Measurements from ENCODE around the gene C13orf46. TPM values are rescaled to one million over a fixed set of nuclear protein-coding genes. Genes with fewer than 3 reads are reported as not detected.
"Not testable (repeated sequence)": the region's sequence is repeated elsewhere in the genome, so short reads cannot be mapped to it uniquely, and the experiment has no call there.

Gene C13orf46
- total and polyA plus RNA-seq, 2 of the 8 experiments (the other 6 are each of a cell fraction or from before 2014, with no cell fraction given): 0.23 to 0.28 TPM

DNA sequence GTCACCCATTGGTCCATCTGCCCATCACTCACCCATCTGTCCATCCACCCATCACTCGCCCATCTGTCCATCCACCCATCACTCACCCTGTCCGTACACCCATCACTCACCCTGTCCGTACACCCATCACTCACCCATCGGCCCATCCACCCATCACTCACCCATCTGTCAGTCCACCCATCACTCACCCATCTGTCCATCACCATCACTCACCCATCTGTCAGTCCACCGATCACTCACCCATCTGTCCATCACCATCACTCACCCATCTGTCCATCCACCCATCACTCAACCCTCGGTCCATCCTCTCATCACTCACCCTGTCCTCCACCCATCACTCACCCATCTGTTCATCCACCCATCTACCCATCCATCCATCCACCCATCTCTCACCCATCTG is 15.0 kb upstream of the C13orf46 start:
- H3K9me3 ChIP-seq (ENCODE audit: insufficient read depth in 2 of 2, low read depth in 1 of 2, low read length in 1 of 2); H3K18ac ChIP-seq (ENCODE audit: extremely low read depth, low read length); H3K9ac ChIP-seq (replicated peaks in 1 of 4; ENCODE audit: extremely low read depth in 1 of 4, low read depth in 3 of 4, low read length in 3 of 4); CTCF ChIA-PET (ENCODE audit: partially characterized antibody); H3K27me3 ChIP-seq (replicated peaks in 1 of 4; ENCODE audit: control insufficient read depth in 3 of 4, extremely low read depth in 1 of 4, insufficient read depth in 3 of 4, low read length in 3 of 4); H4K91ac ChIP-seq (replicated peaks; ENCODE audit: insufficient read length, low read length); H3K4me3 ChIP-seq (ENCODE audit: extremely low read depth in 1 of 4, insufficient read depth in 2 of 4, low read depth in 3 of 4, low read length in 4 of 4); H3K79me2 ChIP-seq (ENCODE audit: control insufficient read depth in 1 of 2, insufficient read depth in 2 of 2, low read length in 2 of 2); H2BK12ac ChIP-seq (ENCODE audit: low read depth, low read length); FAIRE-seq; H2AK5ac ChIP-seq (ENCODE audit: low read depth, low read length); H2BK5ac ChIP-seq (ENCODE audit: low read depth, low read length); H3K79me1 ChIP-seq (ENCODE audit: low read depth, low read length); H3K4ac ChIP-seq (replicated peaks; ENCODE audit: insufficient read length, low read depth, low read length); H3K27ac ChIP-seq (ENCODE audit: low read depth, low read length); H2BK120ac ChIP-seq (replicated peaks; ENCODE audit: low read depth, low read length); DNase-seq (ENCODE audit: low read depth in 1 of 2, low spot score in 2 of 2); H2BK20ac ChIP-seq (ENCODE audit: low read length); H4K20me1 ChIP-seq (replicated peaks in 1 of 2; ENCODE audit: control insufficient read depth in 1 of 2, insufficient read depth in 2 of 2, low read length in 2 of 2); H4K5ac ChIP-seq (ENCODE audit: insufficient read length, low read depth, low read length); H2BK15ac ChIP-seq (ENCODE audit: low read length); H3K4me1 ChIP-seq (replicated peaks in 1 of 4; ENCODE audit: control insufficient read depth in 3 of 4, insufficient read depth in 4 of 4, low read length in 3 of 4); POLR2A ChIA-PET (ENCODE audit: partially characterized antibody); H3K23ac ChIP-seq (ENCODE audit: insufficient read length); H2AFZ ChIP-seq (ENCODE audit: low read length); H3K14ac ChIP-seq (ENCODE audit: insufficient read length); H3K56ac ChIP-seq (replicated peaks; ENCODE audit: insufficient read length, low read depth, low read length); H4K8ac ChIP-seq (ENCODE audit: extremely low read depth, insufficient read depth, low read length); H3K4me2 ChIP-seq (ENCODE audit: insufficient read depth in 1 of 2, low read depth in 2 of 2, low read length in 2 of 2): not testable (repeated sequence)
- Histone ChIP-seq H3K23me2 (ENCODE audit: low read depth, low read length) (peaks cover 10% of the 10 kb centered on the region; the same call in 1 of the 2 replicates), H3K36me3 (ENCODE audit: control insufficient read depth in 2 of 4, insufficient read depth in 4 of 4, low read length in 3 of 4) (peaks cover 0 to 16% (median 11%) of the 10 kb centered on the region in 4 experiments; a peak in 5 of 8 replicates)
- 96% methylated on average over 6 of the region's 6 CpGs; no CpG with 5 or more reads in 1 of the 2 experiments for WGBS, 2 experiments (ENCODE audit: extremely low coverage in 1 of 2, insufficient coverage in 1 of 2, insufficient read length in 1 of 2, insufficient replicate concordance in 2 of 2, low coverage in 1 of 2, low lambda C conversion rate in 2 of 2, missing lambda C conversion rate in 1 of 2)

Data from H1 (cell line).